Gastroesophageal sphincter (tissue), 3 donors: ENCODE data around the gene REL.

Experiments used
- EP300 ChIP-seq: sonication (generic); formaldehyde crosslinking; IDR thresholded peaks from one replicate; pipeline ENCODE4 v1.6.1; 2017; ENCODE audit warnings: antibody characterized with exemption, mild to moderate bottlenecking
- POLR2A ChIP-seq, 2 donors: fragments of 450-650 bp; IDR thresholded peaks; one replicate each; pipeline ENCODE4 v1.6.1; 2017; ENCODE audit warnings: antibody characterized with exemption in 2 of 2, mild to moderate bottlenecking in 2 of 2, moderate library complexity in 1 of 2
- POLR2AphosphoS5 ChIP-seq: sonication (generic); formaldehyde crosslinking; IDR thresholded peaks from one replicate; pipeline ENCODE4 v1.6.1; 2017; ENCODE audit warnings: antibody characterized with exemption
- TF ChIP-seq, protein P1 (sequence below), 4 experiments: fragments of 200-600 bp in 2 of 4; fragments of 450-650 bp in 2 of 4; sonication (generic) in 1 of 4; IDR thresholded peaks; one replicate each; pipeline ENCODE4 v1.5.1; 2017 to 2019; ENCODE audit warnings: antibody characterized with exemption in 4 of 4, mild to moderate bottlenecking in 2 of 4, moderate library complexity in 2 of 4

DNA sequence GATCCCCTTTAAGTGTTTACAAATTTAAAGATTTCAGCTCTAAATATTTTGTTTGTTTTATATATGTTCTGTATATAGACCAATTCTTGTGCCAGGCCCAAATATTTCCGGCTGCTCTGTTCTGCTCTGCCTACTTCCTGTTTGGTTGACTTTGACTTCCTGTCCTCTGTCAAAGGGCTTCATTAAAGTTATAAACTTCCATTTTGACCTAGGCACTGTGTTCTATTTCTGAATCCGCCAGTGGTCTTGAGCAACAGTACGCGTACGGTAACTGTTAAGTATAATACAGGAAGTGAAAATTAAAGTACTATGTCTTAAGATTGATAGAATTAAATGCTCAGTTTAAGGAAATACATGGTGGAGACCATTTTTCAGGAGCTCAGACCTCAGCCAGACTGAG is 13.5 kb upstream of the REL start:
- TF ChIP-seq, protein P1, sequence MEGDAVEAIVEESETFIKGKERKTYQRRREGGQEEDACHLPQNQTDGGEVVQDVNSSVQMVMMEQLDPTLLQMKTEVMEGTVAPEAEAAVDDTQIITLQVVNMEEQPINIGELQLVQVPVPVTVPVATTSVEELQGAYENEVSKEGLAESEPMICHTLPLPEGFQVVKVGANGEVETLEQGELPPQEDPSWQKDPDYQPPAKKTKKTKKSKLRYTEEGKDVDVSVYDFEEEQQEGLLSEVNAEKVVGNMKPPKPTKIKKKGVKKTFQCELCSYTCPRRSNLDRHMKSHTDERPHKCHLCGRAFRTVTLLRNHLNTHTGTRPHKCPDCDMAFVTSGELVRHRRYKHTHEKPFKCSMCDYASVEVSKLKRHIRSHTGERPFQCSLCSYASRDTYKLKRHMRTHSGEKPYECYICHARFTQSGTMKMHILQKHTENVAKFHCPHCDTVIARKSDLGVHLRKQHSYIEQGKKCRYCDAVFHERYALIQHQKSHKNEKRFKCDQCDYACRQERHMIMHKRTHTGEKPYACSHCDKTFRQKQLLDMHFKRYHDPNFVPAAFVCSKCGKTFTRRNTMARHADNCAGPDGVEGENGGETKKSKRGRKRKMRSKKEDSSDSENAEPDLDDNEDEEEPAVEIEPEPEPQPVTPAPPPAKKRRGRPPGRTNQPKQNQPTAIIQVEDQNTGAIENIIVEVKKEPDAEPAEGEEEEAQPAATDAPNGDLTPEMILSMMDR (IDR thresholded peaks at IDR 0.05) = no peak
- TF ChIP-seq POLR2A (IDR thresholded peaks at IDR 0.05) (no peak), POLR2AphosphoS5 (no peak), EP300 (no peak)
